Stimulated activated naive CD8-positive, alpha-beta T cell treated with anti-CD3 and anti-CD28 coated beads, Interleukin-15, Interleukin-2, amounts not matched to agents 100 ng/mL and 50 ng/mL, for 24 hours (primary cell): Measurements from ENCODE around the gene GBX2.
"Not testable (repeated sequence)": the region's sequence is repeated elsewhere in the genome, so short reads cannot be mapped to it uniquely, and the experiment has no call there.

Source experiments
- H3K27ac Mint-ChIP-seq: one replicate; pipeline ENCODE4 v1.8.0; 2021; ENCODE audit warnings: mild to moderate bottlenecking, mixed read lengths
- H3K27me3 Mint-ChIP-seq: one replicate; pipeline ENCODE4 v1.8.0; 2021; ENCODE audit warnings: mixed read lengths
- H3K36me3 Mint-ChIP-seq: one replicate; pipeline ENCODE4 v1.8.0; 2021; ENCODE audit warnings: low read depth, mixed read lengths
- H3K4me1 Mint-ChIP-seq: one replicate; pipeline ENCODE4 v1.8.0; 2021; ENCODE audit warnings: low read depth, mixed read lengths
- H3K4me3 Mint-ChIP-seq: one replicate; pipeline ENCODE4 v1.8.0; 2021; ENCODE audit warnings: mild to moderate bottlenecking, mixed read lengths
- H3K9me3 Mint-ChIP-seq: one replicate; pipeline ENCODE4 v1.8.0; 2021; ENCODE audit warnings: mixed read lengths

GBX2 gene

DNA sequence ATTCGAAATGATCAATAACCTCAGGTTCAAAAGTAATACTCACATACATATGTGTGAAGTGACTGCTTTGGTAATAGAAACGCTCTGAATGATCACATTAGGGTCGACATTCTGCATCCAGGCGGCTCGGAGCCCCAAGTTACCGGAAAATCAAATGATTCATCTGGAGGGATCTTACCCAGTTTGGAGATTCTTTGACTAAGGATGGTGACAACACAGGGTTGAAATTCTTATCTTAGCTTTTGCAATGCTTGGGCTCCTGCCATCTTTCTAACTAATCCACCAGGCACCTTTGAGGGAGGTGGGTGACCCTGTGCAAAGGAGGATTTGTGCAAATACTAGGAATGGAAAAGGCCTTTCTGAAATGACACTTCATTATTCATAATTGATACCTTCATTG is 10.8 kb downstream of the GBX2 start:
- H3K27me3 Mint-ChIP-seq = peaks cover 44% of the 10 kb centered on the region
- no peaks in the 10 kb centered on the region for H3K36me3 Mint-ChIP-seq

DNA sequence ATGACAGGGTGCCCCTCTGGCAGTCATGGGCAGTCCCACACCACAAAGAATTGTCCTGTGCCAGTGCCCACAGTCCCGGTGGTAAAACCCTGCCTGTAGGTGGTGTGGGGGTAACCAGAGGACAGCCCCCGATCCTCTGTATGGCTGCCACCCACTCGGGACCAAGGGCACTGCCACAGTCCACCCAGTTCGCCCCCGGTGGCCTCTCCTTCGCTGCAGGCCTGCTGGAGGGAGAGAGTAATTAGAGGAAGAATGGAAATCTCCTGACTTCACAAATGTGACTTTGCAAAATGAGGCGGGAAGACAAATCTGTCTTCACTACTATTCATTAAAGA is 11.4 kb downstream of the GBX2 start:
- no peak overlapping the region for H3K4me3 Mint-ChIP-seq
- peaks cover 39% of the 10 kb centered on the region for H3K27me3 Mint-ChIP-seq
- no peaks in the 10 kb centered on the region for H3K4me1 Mint-ChIP-seq
- H3K36me3 Mint-ChIP-seq = no peaks in the 10 kb centered on the region
- H3K9me3 Mint-ChIP-seq = peaks cover 10% of the 10 kb centered on the region
- H3K27ac Mint-ChIP-seq = no peak overlapping the region

More for the DNA sequence above, 10.8 kb downstream of the GBX2 start:
- Mint-ChIP-seq H3K27ac (no peak overlapping the region), H3K4me3 (no peak overlapping the region), H3K4me1 (no peaks in the 10 kb centered on the region), H3K9me3 (peaks cover 10% of the 10 kb centered on the region)

DNA sequence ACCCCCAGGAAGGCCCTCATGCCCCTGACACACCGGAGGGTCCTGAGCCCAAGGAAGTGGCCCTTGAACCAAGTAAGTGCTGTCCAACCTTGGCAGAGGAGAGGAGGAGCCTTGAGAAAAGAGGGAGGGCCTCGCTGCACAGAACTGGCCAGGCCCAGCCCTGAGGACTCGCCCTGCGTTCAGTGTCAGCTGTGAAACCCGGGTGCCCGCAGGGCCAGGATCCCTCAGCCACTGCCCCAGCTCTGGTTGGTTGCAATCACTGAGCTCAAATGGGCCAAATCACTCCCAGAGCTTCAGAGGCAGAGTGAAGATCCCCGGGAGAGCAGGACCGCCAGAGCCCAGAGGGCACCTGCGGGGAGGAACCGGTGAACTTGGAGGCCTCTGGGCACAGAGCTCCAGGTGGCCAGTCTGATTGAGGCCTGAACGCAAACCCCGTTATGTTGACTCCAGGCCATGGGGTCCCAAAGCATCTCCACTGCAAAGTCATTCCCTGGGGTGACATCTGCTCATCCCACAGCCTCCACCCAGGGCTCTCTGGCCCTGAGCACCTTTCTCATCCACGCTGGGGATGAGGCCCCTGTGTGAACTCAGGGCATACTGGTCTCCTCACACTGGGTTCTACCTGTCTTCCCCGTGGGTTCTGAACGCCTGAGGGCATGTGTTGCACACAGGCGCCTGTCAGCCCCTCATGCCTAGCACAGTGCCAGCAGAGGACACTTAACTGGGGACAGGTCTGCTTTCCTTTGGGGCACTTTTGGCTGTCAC is 11.9 kb downstream of the GBX2 start:
- no peaks in the 10 kb centered on the region for H3K36me3 Mint-ChIP-seq
- H3K9me3 Mint-ChIP-seq = peaks cover 10% of the 10 kb centered on the region
- peaks cover 33% of the 10 kb centered on the region for H3K27me3 Mint-ChIP-seq
- no peaks in the 10 kb centered on the region for H3K4me1 Mint-ChIP-seq
- no peak overlapping the region for H3K27ac Mint-ChIP-seq
- no peak overlapping the region for H3K4me3 Mint-ChIP-seq

DNA sequence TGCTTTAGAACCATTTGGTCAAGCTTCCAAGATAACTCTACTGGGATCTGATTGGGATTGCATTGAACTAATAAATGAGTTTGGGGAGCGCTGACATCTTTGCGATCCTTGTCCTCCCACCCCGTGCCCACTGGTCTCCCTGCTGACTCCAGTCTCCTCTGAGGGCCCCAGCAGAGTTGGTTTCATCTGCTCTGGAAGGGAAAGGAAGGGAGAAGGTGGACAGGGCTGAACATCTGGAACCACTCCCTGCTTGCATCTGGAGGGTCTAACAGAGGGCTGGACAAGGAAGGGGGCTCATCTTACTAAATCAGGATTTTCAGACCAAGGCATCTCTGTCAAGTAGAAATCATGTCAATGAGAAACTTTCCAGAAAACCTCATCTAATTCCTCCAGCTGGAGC is 12.8 kb downstream of the GBX2 start:
- Mint-ChIP-seq H3K4me3 (no peak overlapping the region), H3K9me3 (peaks cover 10% of the 10 kb centered on the region), H3K27ac (no peak overlapping the region), H3K27me3 (peaks cover 30% of the 10 kb centered on the region), H3K4me1 (no peaks in the 10 kb centered on the region), H3K36me3 (no peaks in the 10 kb centered on the region)

DNA sequence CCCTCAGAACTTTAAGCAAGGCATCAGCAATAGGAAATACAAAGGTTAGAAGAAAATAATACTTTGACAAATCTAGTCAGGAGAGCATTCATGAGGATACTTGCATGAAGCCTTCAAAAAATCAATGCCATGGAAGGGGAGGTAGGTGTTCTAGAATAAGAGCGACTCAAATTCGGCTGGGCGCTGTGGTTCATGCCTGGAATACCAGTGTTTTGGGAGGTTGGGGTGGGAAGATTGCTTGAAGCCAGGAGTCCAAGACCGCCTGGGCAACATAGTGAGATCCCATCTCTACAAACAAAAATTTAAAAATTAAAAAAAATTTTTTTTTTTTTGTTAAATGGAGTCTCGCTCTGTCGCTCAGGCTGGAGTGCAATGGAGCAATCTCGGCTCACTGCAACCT is 21.8 kb downstream of the GBX2 start:
- Mint-ChIP-seq H3K27ac (no peak overlapping the region), H3K27me3 (peaks cover 21% of the 10 kb centered on the region)

DNA sequence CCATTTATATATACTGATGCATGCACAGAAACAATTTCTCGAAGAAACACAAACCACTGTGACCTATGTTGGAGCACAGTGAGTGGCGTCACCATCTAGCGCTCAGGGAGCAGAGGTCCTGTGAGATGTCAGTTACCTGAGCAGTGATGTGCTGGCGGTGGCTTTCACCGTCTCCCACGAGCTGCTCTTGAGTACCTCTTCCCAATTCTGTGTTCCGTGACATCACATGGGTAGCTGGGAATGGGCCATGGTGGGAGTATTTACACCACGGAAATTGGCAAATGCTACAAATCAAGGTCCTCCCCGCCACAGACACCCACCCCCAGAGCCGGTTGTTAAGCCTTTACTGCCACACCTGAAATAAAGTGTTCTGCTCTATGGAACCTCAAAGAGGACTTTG is 24.4 kb downstream of the GBX2 start:
- H3K9me3 Mint-ChIP-seq = no peaks in the 10 kb centered on the region
- no peak overlapping the region for H3K4me3 Mint-ChIP-seq

More for the DNA sequence above, 21.8 kb downstream of the GBX2 start:
- H3K4me3 Mint-ChIP-seq = no peak overlapping the region
- peaks cover 4% of the 10 kb centered on the region for H3K9me3 Mint-ChIP-seq
- no peaks in the 10 kb centered on the region for H3K4me1 Mint-ChIP-seq
- H3K36me3 Mint-ChIP-seq = no peaks in the 10 kb centered on the region

DNA sequence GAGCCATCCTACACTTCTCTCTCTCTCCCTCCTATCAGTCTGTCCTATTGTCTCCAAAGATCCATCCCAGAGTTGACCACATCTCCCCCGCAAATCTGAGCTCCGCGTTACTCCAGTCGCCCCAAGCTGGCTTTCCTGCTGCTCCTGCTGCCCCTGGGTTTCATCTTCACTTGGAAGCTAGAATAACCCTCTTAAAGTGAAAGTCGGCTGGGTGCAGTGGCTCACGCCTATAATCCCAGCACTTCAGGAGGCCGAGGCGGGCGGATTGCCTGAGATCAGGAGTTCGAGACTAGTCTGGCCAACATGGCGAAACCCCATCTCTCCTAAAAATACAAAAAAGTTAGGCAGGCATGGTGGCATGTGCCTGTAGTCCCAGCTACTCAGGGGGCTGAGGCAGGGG is 26.6 kb downstream of the GBX2 start:
- H3K9me3 Mint-ChIP-seq, H3K27ac Mint-ChIP-seq, H3K4me1 Mint-ChIP-seq, H3K36me3 Mint-ChIP-seq, H3K4me3 Mint-ChIP-seq: not testable (repeated sequence)
- H3K27me3 Mint-ChIP-seq = peaks cover 25% of the 10 kb centered on the region

More for the DNA sequence above, 24.4 kb downstream of the GBX2 start:
- Mint-ChIP-seq H3K4me1 (no peaks in the 10 kb centered on the region), H3K27ac (no peak overlapping the region), H3K36me3 (no peaks in the 10 kb centered on the region), H3K27me3 (peaks cover 25% of the 10 kb centered on the region)

DNA sequence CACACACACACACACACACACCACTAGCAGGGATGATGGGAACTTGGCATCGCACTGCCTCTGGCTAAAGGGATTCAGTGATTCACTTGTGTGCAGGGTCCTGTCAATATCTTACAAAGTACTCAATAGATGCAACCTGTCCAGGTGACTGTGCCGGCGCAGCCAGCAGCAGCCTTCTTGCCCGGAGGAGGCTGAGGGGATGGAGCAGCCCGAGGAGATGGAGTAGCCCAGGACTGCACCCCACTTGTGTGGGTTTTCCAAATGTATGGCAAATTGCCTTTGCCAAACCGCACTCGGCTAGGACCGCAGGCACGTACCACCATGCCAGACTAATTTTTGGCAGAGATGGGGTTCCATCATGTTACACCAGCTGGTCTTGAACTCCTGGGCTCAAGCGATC is 31.1 kb downstream of the GBX2 start:
- no peaks in the 10 kb centered on the region for H3K9me3 Mint-ChIP-seq

DNA sequence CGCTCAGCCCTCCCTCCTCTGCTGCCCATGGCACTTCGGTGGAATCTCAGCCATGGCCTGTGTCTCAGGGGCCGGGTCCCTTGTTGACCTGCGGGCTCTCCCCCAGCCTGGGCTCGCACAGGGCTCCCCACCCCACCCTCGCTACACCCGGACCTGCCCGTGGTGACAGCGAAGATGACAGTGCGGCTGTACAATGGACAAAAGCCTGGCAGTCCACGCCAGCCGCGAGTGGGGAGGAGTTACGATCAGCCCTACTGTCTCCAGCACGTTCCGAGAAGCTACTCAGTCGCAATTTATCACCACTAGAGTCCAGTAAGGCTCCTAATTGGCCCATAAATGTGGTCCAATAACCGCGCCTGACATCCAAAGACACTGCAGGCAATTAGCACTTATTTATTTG is 31.6 kb downstream of the GBX2 start:
- Mint-ChIP-seq H3K27ac (no peak overlapping the region), H3K4me1 (no peaks in the 10 kb centered on the region), H3K4me3 (no peak overlapping the region), H3K9me3 (no peaks in the 10 kb centered on the region), H3K36me3 (no peaks in the 10 kb centered on the region), H3K27me3 (peaks cover 12% of the 10 kb centered on the region)

More for the DNA sequence above, 31.1 kb downstream of the GBX2 start:
- Mint-ChIP-seq H3K36me3 (no peaks in the 10 kb centered on the region), H3K4me1 (no peaks in the 10 kb centered on the region), H3K4me3 (no peak overlapping the region), H3K27me3 (peaks cover 12% of the 10 kb centered on the region), H3K27ac (no peak overlapping the region)

DNA sequence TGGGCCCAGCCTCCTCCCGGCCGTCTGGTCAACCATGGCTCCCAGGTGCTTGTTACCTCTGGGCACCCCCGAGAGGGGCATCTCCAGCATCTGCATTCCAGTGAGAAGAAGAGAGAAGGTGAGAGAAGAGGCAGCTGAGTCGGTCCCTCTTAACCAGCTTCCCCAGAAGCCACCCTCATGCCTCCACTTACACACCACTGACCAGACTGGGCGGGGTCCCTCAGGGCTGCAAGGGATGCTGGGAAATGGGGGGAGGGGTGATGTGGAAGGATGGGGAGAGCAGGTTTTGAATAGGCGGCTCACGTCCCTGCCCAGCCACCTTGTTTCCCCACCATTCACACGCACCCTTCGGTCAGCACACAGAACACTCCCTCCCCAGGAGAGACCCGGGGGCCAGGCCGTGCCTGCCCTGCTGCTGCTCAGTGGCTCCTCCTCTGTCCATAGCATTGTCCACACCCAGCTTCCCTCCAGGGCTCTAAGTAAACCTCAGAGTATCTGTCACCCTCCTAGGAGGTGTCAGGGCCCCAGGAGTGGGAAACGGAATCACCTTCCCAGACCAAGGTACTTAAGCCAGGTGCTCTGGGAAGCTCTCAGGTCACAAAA is 34.7 kb downstream of the GBX2 start:
- H3K9me3 Mint-ChIP-seq = no peaks in the 10 kb centered on the region

DNA sequence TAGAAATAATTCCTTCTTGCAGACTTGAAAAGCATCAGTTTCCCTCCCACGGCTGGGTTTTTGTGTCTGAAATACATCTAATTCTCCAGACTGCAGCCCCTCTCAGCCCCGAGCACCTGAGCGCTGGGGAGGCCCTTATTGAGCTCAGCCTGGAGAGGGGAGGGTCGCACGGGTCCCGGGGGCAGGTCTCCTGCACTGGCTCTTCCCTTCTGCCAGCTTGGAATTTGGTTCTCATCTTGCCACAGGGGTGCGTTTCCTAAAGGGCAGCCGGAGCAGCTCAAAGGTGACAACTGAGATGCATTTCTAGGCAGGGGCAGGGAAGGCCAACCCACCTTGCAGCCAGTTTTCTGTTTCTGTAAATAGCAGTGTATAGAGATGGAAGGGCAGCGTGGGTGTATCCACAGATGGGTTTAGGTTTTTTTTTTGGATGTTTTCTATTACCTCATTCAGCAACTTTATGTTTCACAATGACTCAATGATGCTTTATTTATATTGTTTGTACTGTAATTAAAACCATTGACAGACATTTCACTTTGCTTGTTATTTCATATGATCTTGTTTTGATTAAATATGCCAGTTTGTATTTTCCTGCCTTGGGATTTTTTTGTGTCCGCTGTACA is 37.0 kb downstream of the GBX2 start:
- no peaks in the 10 kb centered on the region for H3K36me3 Mint-ChIP-seq
- no peaks in the 10 kb centered on the region for H3K4me1 Mint-ChIP-seq
- no peak overlapping the region for H3K4me3 Mint-ChIP-seq
- no peak overlapping the region for H3K27ac Mint-ChIP-seq
- peaks cover 3% of the 10 kb centered on the region for H3K27me3 Mint-ChIP-seq
- H3K9me3 Mint-ChIP-seq = no peaks in the 10 kb centered on the region

More for the DNA sequence above, 34.7 kb downstream of the GBX2 start:
- no peak overlapping the region for H3K27ac Mint-ChIP-seq
- H3K27me3 Mint-ChIP-seq = peaks cover 3% of the 10 kb centered on the region
- no peak overlapping the region for H3K4me3 Mint-ChIP-seq
- no peaks in the 10 kb centered on the region for H3K36me3 Mint-ChIP-seq
- no peaks in the 10 kb centered on the region for H3K4me1 Mint-ChIP-seq

DNA sequence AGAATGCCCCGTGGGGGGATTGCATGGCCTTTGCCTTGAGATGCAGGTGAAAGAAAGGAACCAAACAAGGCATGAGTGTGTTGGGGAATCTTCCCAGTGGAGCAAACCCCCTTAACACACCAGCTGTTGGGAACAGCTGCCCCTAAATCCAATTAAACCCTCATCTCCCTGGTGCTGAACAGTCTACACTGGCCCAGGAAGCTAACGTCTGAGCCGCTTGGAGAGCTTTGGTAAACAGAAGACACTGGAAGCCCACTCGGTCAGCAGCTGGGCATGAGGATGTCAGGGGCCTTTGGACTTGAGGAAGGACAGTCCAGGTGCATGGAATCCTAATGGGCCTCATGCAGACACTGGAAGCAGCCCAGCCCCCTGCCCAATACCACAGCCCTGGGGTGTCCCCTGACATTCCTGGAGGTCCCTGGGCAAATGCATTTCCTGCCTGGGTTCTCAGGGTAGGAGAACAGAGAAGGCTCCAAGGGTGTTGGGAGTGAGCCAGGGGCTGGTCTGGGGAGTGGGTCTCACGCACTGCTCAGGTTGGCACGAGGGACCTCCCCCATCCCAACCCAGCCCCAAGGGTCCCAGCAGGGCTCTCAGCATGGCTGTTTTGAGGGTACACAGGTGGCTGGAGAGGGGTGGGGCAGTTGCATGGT is 37.7 kb downstream of the GBX2 start:
- no peak overlapping the region for H3K4me3 Mint-ChIP-seq
- H3K36me3 Mint-ChIP-seq = no peaks in the 10 kb centered on the region
- H3K9me3 Mint-ChIP-seq = no peaks in the 10 kb centered on the region

DNA sequence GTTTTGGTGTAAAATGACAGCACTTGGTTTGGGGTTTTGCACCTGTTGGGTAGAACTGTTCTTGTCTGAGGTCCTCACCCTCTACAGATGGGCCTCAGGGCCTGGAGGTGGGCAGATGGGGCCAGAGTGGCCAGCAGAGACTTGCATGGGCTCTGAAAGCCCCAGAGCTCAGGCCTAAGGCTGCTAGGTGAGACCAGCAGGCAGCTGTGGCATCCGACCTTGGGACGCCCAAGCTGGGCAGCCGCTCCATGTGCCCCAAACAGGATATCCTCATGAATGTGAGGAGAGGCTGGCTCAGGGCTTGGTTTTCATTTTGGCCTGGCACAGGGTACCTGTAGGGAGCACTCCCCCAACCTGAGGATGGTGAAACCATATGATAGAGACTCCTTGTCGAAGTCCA is 38.3 kb downstream of the GBX2 start:
- Mint-ChIP-seq H3K4me3 (no peak overlapping the region), H3K9me3 (no peaks in the 10 kb centered on the region), H3K36me3 (no peaks in the 10 kb centered on the region), H3K27me3 (peaks cover 3% of the 10 kb centered on the region), H3K27ac (no peak overlapping the region), H3K4me1 (no peaks in the 10 kb centered on the region)

More for the DNA sequence above, 37.7 kb downstream of the GBX2 start:
- H3K27ac Mint-ChIP-seq = no peak overlapping the region
- H3K27me3 Mint-ChIP-seq = peaks cover 3% of the 10 kb centered on the region
- no peaks in the 10 kb centered on the region for H3K4me1 Mint-ChIP-seq

DNA sequence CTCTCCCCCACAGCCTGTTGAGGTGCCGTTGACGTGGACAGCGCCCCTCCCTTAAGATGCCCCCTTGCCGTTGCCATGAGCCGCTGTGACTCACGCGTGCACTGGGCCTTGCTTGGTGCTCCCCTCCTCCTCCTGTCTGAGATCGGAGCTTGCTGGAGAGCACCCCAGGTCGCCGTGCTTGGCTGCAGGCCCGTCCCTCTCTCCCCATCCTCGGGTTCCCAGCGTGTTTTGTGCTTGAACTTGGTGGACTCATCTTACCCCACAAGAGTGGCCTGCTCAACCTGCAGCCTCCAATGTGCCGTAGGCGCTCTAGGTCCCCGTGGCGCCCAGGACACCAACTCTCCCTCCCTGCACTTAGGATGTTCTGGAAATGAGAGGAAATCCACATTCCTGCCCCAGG is 39.9 kb downstream of the GBX2 start:
- H3K4me3 Mint-ChIP-seq = no peak overlapping the region
- H3K27ac Mint-ChIP-seq = no peak overlapping the region
- H3K36me3 Mint-ChIP-seq = no peaks in the 10 kb centered on the region
- H3K27me3 Mint-ChIP-seq = peaks cover 3% of the 10 kb centered on the region
- H3K4me1 Mint-ChIP-seq = no peaks in the 10 kb centered on the region
- H3K9me3 Mint-ChIP-seq = no peaks in the 10 kb centered on the region

DNA sequence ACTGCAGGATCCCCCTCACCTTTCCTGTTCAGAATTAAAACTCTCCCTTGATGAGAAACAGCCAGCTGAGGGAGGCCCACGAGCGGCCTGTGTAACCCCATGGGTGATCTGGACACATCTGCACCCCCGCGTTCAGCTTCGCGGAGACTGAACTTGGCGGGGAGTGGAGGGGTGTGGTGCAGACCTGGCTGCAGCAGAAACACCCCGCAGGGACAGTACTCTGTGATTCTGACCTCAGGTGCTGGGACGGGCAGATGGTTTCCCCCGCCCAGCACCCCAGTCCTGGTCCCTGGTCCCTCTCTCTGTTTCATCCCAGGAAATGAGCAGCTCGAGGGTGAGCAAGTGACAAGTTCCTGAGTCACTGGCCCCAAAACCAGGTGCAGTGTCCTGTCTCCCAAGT is 41.2 kb downstream of the GBX2 start:
- no peaks in the 10 kb centered on the region for H3K9me3 Mint-ChIP-seq
- no peak overlapping the region for H3K27ac Mint-ChIP-seq
- H3K27me3 Mint-ChIP-seq = no peaks in the 10 kb centered on the region
- H3K36me3 Mint-ChIP-seq = no peaks in the 10 kb centered on the region
- H3K4me3 Mint-ChIP-seq = no peak overlapping the region
- H3K4me1 Mint-ChIP-seq = no peaks in the 10 kb centered on the region
